Progenitor cell of endocrine pancreas (in vitro differentiated cells): ENCODE measurements around the gene IKZF4. TPM values are rescaled to one million over a fixed set of nuclear protein-coding genes. Genes with fewer than 3 reads are reported as not detected.
"Not testable (repeated sequence)": the region's sequence is repeated elsewhere in the genome, so short reads cannot be mapped to it uniquely, and the experiment has no call there.

ENCODE experiments used
- DNase-seq: peaks from one replicate; pipeline ENCODE4 v3.0.0; 2021; ENCODE audit warnings: low spot score; ENCODE audit not compliant: unreplicated experiment
- H3K27ac Mint-ChIP-seq: 2 replicates; pipeline ENCODE4 v1.8.0; 2021; ENCODE audit warnings: mild to moderate bottlenecking, moderate library complexity, mixed read lengths
- H3K27me3 Mint-ChIP-seq: 2 replicates; pipeline ENCODE4 v1.8.0; 2021; ENCODE audit warnings: mixed read lengths
- H3K36me3 Mint-ChIP-seq: 2 replicates; pipeline ENCODE4 v1.8.0; 2022; ENCODE audit warnings: mixed read lengths; ENCODE audit not compliant: insufficient read depth
- H3K4me1 Mint-ChIP-seq: 2 replicates; pipeline ENCODE4 v1.8.0; 2021; ENCODE audit warnings: low read depth, mixed read lengths
- H3K4me3 Mint-ChIP-seq: 2 replicates; pipeline ENCODE4 v1.8.0; 2021; ENCODE audit warnings: low read depth, mild to moderate bottlenecking, moderate library complexity, mixed read lengths
- H3K9me3 Mint-ChIP-seq: 2 replicates; pipeline ENCODE4 v1.8.0; 2021; ENCODE audit warnings: low read depth, mixed read lengths
- CTCF ChIP-seq: fragments of 200-600 bp; sonication (generic); IDR thresholded peaks from one replicate; pipeline ENCODE4 v1.5.0; 2021; ENCODE audit warnings: antibody characterized with exemption, mild to moderate bottlenecking; ENCODE audit not compliant: unreplicated experiment
- total RNA-seq: library from RNA; stranded (reverse); gene quantifications from 2 replicates; pipeline ENCODE4 v1.2.1, GENCODE V29; 2021

IKZF4 gene
- total RNA-seq, 1 donor from 2014 or later = 20.6 TPM

GRCh38 chr12:55974308-55974730 lies 46.5 kb upstream of the IKZF4 start:
- no peaks in the 10 kb centered on the region for H3K9me3 Mint-ChIP-seq
- no peak overlapping the region for H3K27ac Mint-ChIP-seq
- DNase-seq = peak; percentile 55
- no peak overlapping the region for H3K4me3 Mint-ChIP-seq
- H3K36me3 Mint-ChIP-seq = peaks cover 10% of the 10 kb centered on the region
- TF ChIP-seq CTCF = no peak
- no peaks in the 10 kb centered on the region for H3K27me3 Mint-ChIP-seq
- peaks cover 3% of the 10 kb centered on the region for H3K4me1 Mint-ChIP-seq

- Mint-ChIP-seq H3K9me3 (no peaks in the 10 kb centered on the region), H3K36me3 (peaks cover 20% of the 10 kb centered on the region), H3K27ac (no peak overlapping the region), H3K4me1 (peaks cover 3% of the 10 kb centered on the region), H3K4me3 (no peak overlapping the region), H3K27me3 (no peaks in the 10 kb centered on the region)
- TF ChIP-seq CTCF = no peak
- no peak for DNase-seq
Measured at GRCh38 chr12:55978393-55978792, 42.5 kb upstream of the IKZF4 start.

GRCh38 chr12:55979069-55979468 lies 41.8 kb upstream of the IKZF4 start:
- Mint-ChIP-seq H3K36me3 (peaks cover 22% of the 10 kb centered on the region), H3K9me3 (no peaks in the 10 kb centered on the region), H3K4me1 (peaks cover 3% of the 10 kb centered on the region), H3K27ac (no peak overlapping the region), H3K27me3 (no peaks in the 10 kb centered on the region), H3K4me3 (no peak overlapping the region)
- DNase-seq = no peak
- TF ChIP-seq CTCF = no peak

- H3K27ac Mint-ChIP-seq, H3K27me3 Mint-ChIP-seq, DNase-seq, H3K4me3 Mint-ChIP-seq, H3K9me3 Mint-ChIP-seq, H3K4me1 Mint-ChIP-seq: not testable (repeated sequence)
- H3K36me3 Mint-ChIP-seq = peaks cover 21% of the 10 kb centered on the region
Measured at GRCh38 chr12:55981882-55982281, 39.0 kb upstream of the IKZF4 start.

- H3K27me3 Mint-ChIP-seq = no peaks in the 10 kb centered on the region
- H3K4me3 Mint-ChIP-seq = no peak overlapping the region
- peaks cover 21% of the 10 kb centered on the region for H3K36me3 Mint-ChIP-seq
- H3K27ac Mint-ChIP-seq = no peak overlapping the region
- H3K9me3 Mint-ChIP-seq = no peaks in the 10 kb centered on the region
- no peaks in the 10 kb centered on the region for H3K4me1 Mint-ChIP-seq
- DNase-seq = no peak
- no peak for TF ChIP-seq CTCF
Measured at GRCh38 chr12:55982319-55982936, 38.4 kb upstream of the IKZF4 start.

GRCh38 chr12:55983232-55983842 lies 37.5 kb upstream of the IKZF4 start:
- Mint-ChIP-seq H3K27me3 (no peaks in the 10 kb centered on the region), H3K9me3 (no peaks in the 10 kb centered on the region), H3K27ac (no peak overlapping the region), H3K36me3 (peaks cover 17% of the 10 kb centered on the region), H3K4me3 (no peak overlapping the region), H3K4me1 (no peaks in the 10 kb centered on the region)
- no peak for DNase-seq
- TF ChIP-seq CTCF = no peak
